Osteoblast (primary cell): ENCODE data around the gene ZNF536. TPM values are rescaled to one million over a fixed set of nuclear protein-coding genes. Genes with fewer than 3 reads are reported as not detected.

Experiments
- DNase-seq: peaks from one replicate; pipeline ENCODE4 v3.0.0; 2011; ENCODE audit warnings: low spot score, mixed read lengths; ENCODE audit not compliant: insufficient read length; ENCODE audit errors: missing footprints
- H2AFZ ChIP-seq: 2 replicates; pipeline ENCODE4 v1.6.0; 2011; ENCODE audit warnings: mild to moderate bottlenecking, low read length
- H3K27ac ChIP-seq: 2 replicates; pipeline ENCODE4 v1.5.1; 2011; ENCODE audit warnings: mild to moderate bottlenecking, low read depth, low read length, moderate library complexity
- H3K27me3 ChIP-seq: 2 replicates; pipeline ENCODE4 v1.6.0; 2012; ENCODE audit warnings: mild to moderate bottlenecking, control low read depth, inconsistent platforms, low read length, moderate library complexity; ENCODE audit not compliant: insufficient read depth
- H3K36me3 ChIP-seq: 2 replicates; pipeline ENCODE4 v1.5.1; 2011; ENCODE audit warnings: mild to moderate bottlenecking, low read length, control low read depth, moderate library complexity; ENCODE audit not compliant: insufficient read depth
- H3K4me1 ChIP-seq: 2 replicates; pipeline ENCODE4 v1.5.1; 2011; ENCODE audit warnings: mild to moderate bottlenecking, low read length, control low read depth, moderate library complexity; ENCODE audit not compliant: insufficient read depth
- H3K4me2 ChIP-seq: 2 replicates; pipeline ENCODE4 v1.6.0; 2011; ENCODE audit warnings: mild to moderate bottlenecking, low read length; ENCODE audit not compliant: insufficient read depth
- H3K4me3 ChIP-seq: fragments of 200-600 bp; sonication (generic); 3 replicates; pipeline ENCODE4 v1.5.1; 2012; ENCODE audit warnings: mild to moderate bottlenecking, low read length, inconsistent platforms; ENCODE audit not compliant: insufficient read depth
- H3K79me2 ChIP-seq: 2 replicates; pipeline ENCODE4 v1.6.0; 2012; ENCODE audit warnings: mild to moderate bottlenecking, low read length, control low read depth, inconsistent platforms; ENCODE audit not compliant: insufficient read depth
- H3K9me3 ChIP-seq: 2 replicates; pipeline ENCODE4 v1.5.1; 2011; ENCODE audit warnings: low read depth, low read length, control low read depth
- H4K20me1 ChIP-seq: 2 replicates; pipeline ENCODE4 v1.6.0; 2012; ENCODE audit warnings: mild to moderate bottlenecking, low read length, control low read depth; ENCODE audit not compliant: insufficient read depth
- total RNA-seq: library from RNA; depleted of rRNA; stranded (reverse); fragments of >200 nt; gene quantifications from 2 replicates; pipeline ENCODE4 v1.2.3, GENCODE V29; 2012
- TF ChIP-seq, protein P1 (sequence below): IDR thresholded peaks from 2 replicates; pipeline ENCODE4 v1.5.1; 2011; ENCODE audit warnings: mild to moderate bottlenecking, low read depth, low read length, moderate library complexity; ENCODE audit errors: extremely low read depth

Gene ZNF536
- total RNA-seq, 1 donor: not detected

DNA sequence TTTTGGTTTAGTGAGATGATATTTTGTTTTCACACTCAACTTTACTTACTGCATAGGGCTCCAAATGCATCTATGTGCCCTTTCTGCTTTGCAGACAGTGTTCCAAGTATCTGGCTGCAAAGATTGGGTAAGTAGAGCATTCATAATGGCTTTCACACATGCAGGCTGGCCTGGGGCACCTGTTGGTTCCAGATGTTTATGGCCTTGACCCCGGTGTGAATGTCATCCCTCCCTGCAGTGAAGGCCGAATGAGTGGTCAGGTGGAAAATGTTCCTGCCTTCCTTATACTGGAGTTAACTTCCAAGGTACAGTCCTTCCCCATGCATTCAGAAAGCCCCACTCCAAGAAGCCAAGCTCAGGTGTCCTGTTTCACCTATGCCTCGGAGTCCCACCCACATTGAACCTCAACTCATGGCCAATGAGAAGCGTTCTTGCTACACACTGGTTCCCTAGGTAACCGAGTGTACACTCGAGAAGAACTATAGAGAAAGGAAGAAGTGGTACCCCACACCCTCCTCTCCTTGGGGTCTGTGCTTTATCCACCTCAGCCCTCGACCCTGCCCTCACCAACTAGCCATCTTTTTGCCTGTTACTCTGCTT lies 23.0 kb upstream of the ZNF536 start:
- DNase-seq: no peak
- H3K4me1 ChIP-seq: no peaks in the 10 kb centered on the region
- TF ChIP-seq, protein P1, sequence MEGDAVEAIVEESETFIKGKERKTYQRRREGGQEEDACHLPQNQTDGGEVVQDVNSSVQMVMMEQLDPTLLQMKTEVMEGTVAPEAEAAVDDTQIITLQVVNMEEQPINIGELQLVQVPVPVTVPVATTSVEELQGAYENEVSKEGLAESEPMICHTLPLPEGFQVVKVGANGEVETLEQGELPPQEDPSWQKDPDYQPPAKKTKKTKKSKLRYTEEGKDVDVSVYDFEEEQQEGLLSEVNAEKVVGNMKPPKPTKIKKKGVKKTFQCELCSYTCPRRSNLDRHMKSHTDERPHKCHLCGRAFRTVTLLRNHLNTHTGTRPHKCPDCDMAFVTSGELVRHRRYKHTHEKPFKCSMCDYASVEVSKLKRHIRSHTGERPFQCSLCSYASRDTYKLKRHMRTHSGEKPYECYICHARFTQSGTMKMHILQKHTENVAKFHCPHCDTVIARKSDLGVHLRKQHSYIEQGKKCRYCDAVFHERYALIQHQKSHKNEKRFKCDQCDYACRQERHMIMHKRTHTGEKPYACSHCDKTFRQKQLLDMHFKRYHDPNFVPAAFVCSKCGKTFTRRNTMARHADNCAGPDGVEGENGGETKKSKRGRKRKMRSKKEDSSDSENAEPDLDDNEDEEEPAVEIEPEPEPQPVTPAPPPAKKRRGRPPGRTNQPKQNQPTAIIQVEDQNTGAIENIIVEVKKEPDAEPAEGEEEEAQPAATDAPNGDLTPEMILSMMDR: no peak

DNA sequence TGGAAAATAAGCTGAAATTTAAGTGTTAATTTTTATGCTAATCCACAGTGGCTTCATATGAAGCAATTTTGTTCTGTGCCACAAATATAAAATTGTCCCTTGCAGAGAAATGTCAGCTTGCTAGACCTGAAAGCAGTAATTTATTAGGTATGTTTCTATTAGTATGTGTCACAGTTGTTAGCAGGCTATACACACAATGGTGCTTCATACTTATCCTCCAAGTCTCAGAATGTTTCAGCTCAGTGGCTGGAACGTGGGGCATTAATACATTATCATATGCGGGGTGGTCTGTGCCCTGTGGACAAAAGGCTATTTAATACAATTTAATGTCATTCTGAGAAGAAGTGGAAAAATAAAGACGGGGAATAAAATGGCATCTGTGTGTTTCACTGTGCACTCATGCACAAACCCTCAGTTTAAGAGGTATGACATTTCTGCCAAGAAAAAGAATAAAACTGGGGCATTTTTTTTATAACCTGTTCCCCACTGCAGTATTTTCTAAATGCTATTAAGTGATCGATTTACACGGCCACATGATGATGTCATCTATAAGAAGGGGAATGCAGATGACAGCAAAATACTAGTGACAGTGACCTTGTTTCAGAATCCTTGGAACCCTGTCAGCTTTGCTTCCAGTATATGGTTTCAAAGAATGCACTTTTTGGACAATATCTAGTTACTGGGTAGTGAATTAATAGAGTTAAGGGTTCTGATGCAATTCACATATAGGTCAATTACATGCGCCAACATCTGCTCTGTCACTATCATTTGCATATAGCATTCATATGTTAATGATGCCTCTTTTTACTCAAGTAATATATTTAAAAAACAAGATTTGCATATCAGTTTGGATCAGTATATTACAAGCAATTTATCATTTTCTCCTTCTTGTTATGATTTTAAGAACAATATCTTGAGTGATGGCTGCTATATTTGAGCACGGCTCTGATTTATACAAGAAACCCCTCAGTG lies 21.2 kb upstream of the ZNF536 start:
- H3K79me2 ChIP-seq: no peaks in the 10 kb centered on the region
- no peak overlapping the region for H3K27ac ChIP-seq
- no peaks in the 10 kb centered on the region for H3K36me3 ChIP-seq
- no peaks in the 10 kb centered on the region for H4K20me1 ChIP-seq
- H3K4me3 ChIP-seq: no peak overlapping the region
- H3K4me1 ChIP-seq: no peaks in the 10 kb centered on the region
- TF ChIP-seq, protein P1: no peak
- no peak overlapping the region for H3K4me2 ChIP-seq
- no peak for DNase-seq
- no peaks in the 10 kb centered on the region for H3K27me3 ChIP-seq
- H2AFZ ChIP-seq: no peak overlapping the region
- no peaks in the 10 kb centered on the region for H3K9me3 ChIP-seq

More for the DNA sequence above, 23.0 kb upstream of the ZNF536 start:
- Histone ChIP-seq H4K20me1 (no peaks in the 10 kb centered on the region), H3K36me3 (no peaks in the 10 kb centered on the region), H3K79me2 (no peaks in the 10 kb centered on the region), H3K4me3 (no peak overlapping the region), H3K27me3 (no peaks in the 10 kb centered on the region), H2AFZ (no peak overlapping the region), H3K9me3 (no peaks in the 10 kb centered on the region), H3K4me2 (no peak overlapping the region), H3K27ac (no peak overlapping the region)

DNA sequence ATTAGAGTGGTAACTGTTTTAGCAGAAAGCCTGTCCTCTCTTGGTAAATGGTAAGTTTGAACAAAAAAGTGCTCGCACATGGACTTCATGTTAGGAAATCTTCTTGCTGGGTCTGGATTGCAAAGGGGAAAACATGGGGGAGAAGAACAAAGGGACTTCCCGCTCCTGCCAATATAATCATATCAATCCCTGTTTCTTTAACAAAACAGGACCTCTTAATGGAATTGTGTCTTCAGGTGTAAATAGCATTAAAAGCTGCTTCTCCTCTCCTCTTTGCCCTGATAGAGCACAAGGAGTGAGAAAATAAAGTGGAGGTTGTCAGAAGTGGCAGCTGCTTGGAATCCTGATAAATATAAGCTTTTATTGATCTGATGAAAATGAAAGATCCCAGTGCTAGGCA lies 20.4 kb upstream of the ZNF536 start:
- TF ChIP-seq, protein P1: no peak
- no peaks in the 10 kb centered on the region for H3K9me3 ChIP-seq
- H3K4me3 ChIP-seq: no peak overlapping the region
- H4K20me1 ChIP-seq: no peaks in the 10 kb centered on the region
- no peak overlapping the region for H3K4me2 ChIP-seq
- H3K27ac ChIP-seq: no peak overlapping the region
- H2AFZ ChIP-seq: no peak overlapping the region
- no peaks in the 10 kb centered on the region for H3K79me2 ChIP-seq
- H3K36me3 ChIP-seq: no peaks in the 10 kb centered on the region
- DNase-seq: peak; percentile 18
- no peaks in the 10 kb centered on the region for H3K4me1 ChIP-seq
- no peaks in the 10 kb centered on the region for H3K27me3 ChIP-seq

DNA sequence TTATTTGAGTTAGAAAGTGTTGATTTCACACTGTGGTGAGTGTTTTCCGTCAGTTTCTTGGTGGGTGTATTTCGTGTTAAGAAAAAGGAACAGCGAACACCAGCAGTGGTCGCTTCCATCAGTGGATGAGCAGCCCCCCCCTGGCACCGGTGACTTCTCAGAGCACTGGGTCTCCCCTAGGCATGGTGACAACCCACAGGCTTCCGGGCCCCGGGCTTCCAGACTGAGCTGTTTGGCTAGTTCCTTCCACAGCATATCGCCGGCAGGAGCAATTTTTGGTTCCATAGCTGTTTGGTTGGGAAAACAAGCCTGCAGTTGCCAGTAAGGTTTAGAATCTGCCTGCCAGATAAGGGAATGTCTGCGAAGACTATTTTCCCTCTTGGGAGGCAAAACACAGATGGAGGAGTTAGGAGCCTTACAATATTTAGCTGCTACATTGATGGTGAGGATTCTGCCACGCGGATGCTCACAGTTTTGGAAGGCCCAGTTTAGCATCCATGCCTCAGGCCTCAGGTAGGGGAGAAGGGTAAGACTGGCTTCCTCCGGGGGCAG lies 18.7 kb upstream of the ZNF536 start:
- H3K4me2 ChIP-seq: no peak overlapping the region
- DNase-seq: peak; percentile 17
- no peaks in the 10 kb centered on the region for H3K36me3 ChIP-seq
- H3K79me2 ChIP-seq: no peaks in the 10 kb centered on the region
- no peaks in the 10 kb centered on the region for H3K27me3 ChIP-seq
- H3K4me3 ChIP-seq: no peak overlapping the region
- TF ChIP-seq, protein P1: no peak
- no peak overlapping the region for H2AFZ ChIP-seq
- no peaks in the 10 kb centered on the region for H3K4me1 ChIP-seq
- no peaks in the 10 kb centered on the region for H4K20me1 ChIP-seq
- H3K27ac ChIP-seq: no peak overlapping the region
- H3K9me3 ChIP-seq: no peaks in the 10 kb centered on the region
